HG02943 (cell line): Measurements from ENCODE around the gene BTBD16.

Source experiments
- ATAC-seq: cut with Tn5 transposase; IDR thresholded peaks from one replicate; pipeline ENCODE4 v1.9.1; 2021; ENCODE audit warnings: mild to moderate bottlenecking, low read depth, moderate library complexity; ENCODE audit not compliant: unreplicated experiment

Gene BTBD16

GRCh38 chr10:122271076-122271475 is at the start of gene BTBD16:
Gene BTBD16 (plus strand): TSS chr10:122271296. CDS start chr10:122275082, 3,786 bp downstream.
- ATAC-seq: no peak

- no peak for ATAC-seq
These were observed 49.1 kb upstream of the BTBD16 start for GRCh38 chr10:122221958-122222357.

- ATAC-seq: no peak
These were observed 48.5 kb upstream of the BTBD16 start for GRCh38 chr10:122222638-122223037.

- ATAC-seq: no peak
These were observed 46.9 kb upstream of the BTBD16 start for GRCh38 chr10:122224159-122224558.

- no peak for ATAC-seq
These were observed 45.8 kb upstream of the BTBD16 start for GRCh38 chr10:122225330-122225729.

GRCh38 chr10:122227754-122228153 is 43.3 kb upstream of the BTBD16 start:
- ATAC-seq: no peak

GRCh38 chr10:122229666-122230065 is 41.4 kb upstream of the BTBD16 start:
- no peak for ATAC-seq

- ATAC-seq: no peak
These were observed 40.9 kb upstream of the BTBD16 start for GRCh38 chr10:122230222-122230621.

GRCh38 chr10:122232769-122233168 is 38.3 kb upstream of the BTBD16 start:
- ATAC-seq: no peak

- no peak for ATAC-seq
These were observed 37.2 kb upstream of the BTBD16 start for GRCh38 chr10:122233857-122234348.

- no peak for ATAC-seq
These were observed 36.7 kb upstream of the BTBD16 start for GRCh38 chr10:122234416-122234815.

GRCh38 chr10:122236690-122237306 is 34.3 kb upstream of the BTBD16 start:
- ATAC-seq: no peak

GRCh38 chr10:122237331-122237990 is 33.6 kb upstream of the BTBD16 start:
- no peak for ATAC-seq

GRCh38 chr10:122239578-122240257 is 31.4 kb upstream of the BTBD16 start:
- no peak for ATAC-seq

- ATAC-seq: no peak
These were observed 30.7 kb upstream of the BTBD16 start for GRCh38 chr10:122240401-122240800.

- no peak for ATAC-seq
These were observed 29.3 kb upstream of the BTBD16 start for GRCh38 chr10:122241836-122242235.

GRCh38 chr10:122243550-122243949 is 27.5 kb upstream of the BTBD16 start:
- ATAC-seq: no peak

GRCh38 chr10:122244001-122244975 is 26.8 kb upstream of the BTBD16 start:
- ATAC-seq: no peak

GRCh38 chr10:122245136-122245535 is 26.0 kb upstream of the BTBD16 start:
- ATAC-seq: no peak

GRCh38 chr10:122245897-122246296 is 25.2 kb upstream of the BTBD16 start:
- no peak for ATAC-seq
